Coronary artery (tissue), 2 donors: Measurements from ENCODE around the gene ATP2B3.

Experiments
- DNase-seq: peaks from one replicate; pipeline ENCODE4 v3.0.0-alpha.2; 2017; ENCODE audit warnings: low spot score
- H3K27ac ChIP-seq, 2 donors: fragments of 200-600 bp; sonication (generic); one replicate each; pipeline ENCODE4 v1.5.1; 2016 to 2019
- H3K4me3 ChIP-seq: fragments of 200-600 bp; sonication (generic); 2 replicates; pipeline ENCODE4 v1.5.1; 2016; ENCODE audit warnings: mild to moderate bottlenecking, moderate library complexity
- CTCF ChIP-seq: fragments of 200-600 bp; sonication (generic); IDR thresholded peaks from one replicate; pipeline ENCODE4 v1.5.1; 2019; ENCODE audit warnings: antibody characterized with exemption

ATP2B3 gene

DNA sequence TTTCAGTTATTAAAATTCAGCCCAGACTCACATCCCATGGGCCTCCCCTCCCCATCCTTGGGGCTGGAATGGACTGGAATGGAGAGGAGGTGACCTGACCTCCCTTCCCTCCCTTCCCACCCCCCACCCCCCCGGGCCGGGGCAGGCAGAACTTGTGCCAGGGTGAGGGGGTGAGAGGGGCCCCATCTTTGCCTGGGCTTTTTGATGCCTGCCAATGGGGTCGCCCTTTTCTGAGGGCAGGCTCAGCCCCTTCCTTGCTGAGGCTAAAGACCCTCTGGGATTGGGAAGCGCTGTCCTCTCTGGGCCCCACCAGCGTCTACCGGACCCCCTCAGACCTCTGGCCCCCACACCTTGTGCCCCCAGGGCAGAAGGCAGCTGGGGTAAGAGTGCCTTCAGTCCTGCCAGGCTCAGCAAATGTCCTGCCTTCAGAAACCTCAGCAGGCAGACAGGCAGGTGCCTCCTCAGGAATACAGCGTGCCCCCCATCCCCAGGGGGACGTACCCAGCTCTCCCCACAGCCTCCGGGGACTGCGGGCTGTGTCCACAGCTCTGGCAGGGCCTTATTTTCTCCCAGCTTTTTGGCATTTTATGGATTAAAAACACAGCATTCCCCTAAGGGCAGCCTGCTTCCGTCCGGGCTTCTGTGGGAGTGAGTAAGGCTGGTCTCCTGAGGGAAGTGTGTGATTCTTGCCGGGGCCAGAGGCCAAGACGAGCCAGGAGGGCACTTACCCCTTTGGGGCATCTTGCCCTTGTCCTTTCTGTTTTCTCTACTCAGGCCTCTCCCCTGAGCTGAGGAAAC is 94.1 kb downstream of the ATP2B3 start:
- Histone ChIP-seq H3K27ac (no peak overlapping the region), H3K4me3 (no peak overlapping the region)
- TF ChIP-seq CTCF = no peak
- DNase-seq = no peak

- no peak for DNase-seq
- Histone ChIP-seq H3K27ac (no peak overlapping the region), H3K4me3 (no peak overlapping the region)
- no peak for TF ChIP-seq CTCF
Measured at GRCh38 chrX:153612413-153612812, 95.0 kb downstream of the ATP2B3 start.

DNA sequence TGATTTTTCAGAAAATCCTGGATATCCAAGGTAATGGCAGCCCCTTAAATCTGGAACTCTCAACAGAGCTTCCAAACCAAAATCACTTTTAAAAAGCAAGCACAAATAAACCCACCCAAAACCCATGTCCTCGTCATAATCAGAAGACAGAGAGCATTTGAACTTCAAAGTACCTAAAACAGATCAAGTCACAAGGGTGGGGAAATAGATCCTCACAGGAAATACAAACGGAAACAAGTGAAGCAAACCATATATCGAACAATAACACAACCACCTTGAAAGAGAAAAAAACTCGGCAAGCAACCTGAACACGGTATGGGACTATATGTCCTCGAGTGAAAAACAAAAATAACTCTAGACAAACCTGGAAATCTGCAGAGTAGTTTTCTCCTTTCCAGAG is 97.4 kb downstream of the ATP2B3 start:
- DNase-seq = no peak
- no peak overlapping the region for H3K27ac ChIP-seq
- H3K4me3 ChIP-seq = no peak overlapping the region
- no peak for TF ChIP-seq CTCF

GRCh38 chrX:153620576-153620975 is 103.1 kb downstream of the ATP2B3 start:
- H3K4me3 ChIP-seq = no peak overlapping the region
- DNase-seq = no peak
- TF ChIP-seq CTCF = no peak
- no peak overlapping the region for H3K27ac ChIP-seq

DNA sequence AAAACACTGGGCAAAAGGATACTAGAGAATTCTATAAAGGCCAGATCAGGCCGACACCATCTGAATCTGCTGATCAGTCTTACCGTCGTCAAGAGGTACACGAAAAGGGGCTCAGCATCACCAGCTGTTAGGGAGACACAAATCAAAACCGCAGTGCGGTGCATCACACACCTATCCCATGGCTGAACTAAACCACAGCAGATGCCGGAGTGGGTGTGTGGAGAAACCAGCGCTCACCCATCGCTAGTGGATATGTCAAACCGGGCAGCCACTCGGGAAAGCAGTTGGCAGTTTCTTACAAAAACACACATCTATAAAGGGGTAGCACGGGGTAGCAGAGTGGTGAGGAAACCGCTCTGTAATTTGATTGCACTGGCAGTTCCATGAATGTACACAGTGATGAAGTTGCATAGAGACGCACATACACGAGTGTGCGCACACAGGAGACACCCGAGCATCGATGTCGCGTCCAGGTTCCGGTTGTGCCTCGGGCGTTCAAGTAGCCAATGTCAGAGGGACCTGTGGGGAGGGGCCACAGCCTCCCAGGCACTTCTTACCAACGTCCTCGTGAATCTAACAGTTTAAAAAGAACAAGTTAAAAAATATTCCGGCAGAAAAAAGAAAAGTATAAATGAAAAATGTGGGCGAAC is 104.6 kb downstream of the ATP2B3 start:
- H3K4me3 ChIP-seq = no peak overlapping the region
- no peak for DNase-seq
- H3K27ac ChIP-seq = no peak overlapping the region
- TF ChIP-seq CTCF = no peak

- H3K4me3 ChIP-seq = no peak overlapping the region
- no peak for TF ChIP-seq CTCF
- DNase-seq = no peak
- H3K27ac ChIP-seq = no peak overlapping the region
Measured at GRCh38 chrX:153622661-153623309, 105.3 kb downstream of the ATP2B3 start.
